HG02840 (cell line): ENCODE measurements around the gene SERINC5.
"Not testable (repeated sequence)": the region's sequence is repeated elsewhere in the genome, so short reads cannot be mapped to it uniquely, and the experiment has no call there.

Experiments used
- ATAC-seq: cut with Tn5 transposase; IDR thresholded peaks from one replicate; pipeline ENCODE4 v1.9.1; 2021; ENCODE audit warnings: mild to moderate bottlenecking, moderate library complexity, moderate number of reproducible peaks; ENCODE audit not compliant: unreplicated experiment, low FRiP score

Gene SERINC5

DNA sequence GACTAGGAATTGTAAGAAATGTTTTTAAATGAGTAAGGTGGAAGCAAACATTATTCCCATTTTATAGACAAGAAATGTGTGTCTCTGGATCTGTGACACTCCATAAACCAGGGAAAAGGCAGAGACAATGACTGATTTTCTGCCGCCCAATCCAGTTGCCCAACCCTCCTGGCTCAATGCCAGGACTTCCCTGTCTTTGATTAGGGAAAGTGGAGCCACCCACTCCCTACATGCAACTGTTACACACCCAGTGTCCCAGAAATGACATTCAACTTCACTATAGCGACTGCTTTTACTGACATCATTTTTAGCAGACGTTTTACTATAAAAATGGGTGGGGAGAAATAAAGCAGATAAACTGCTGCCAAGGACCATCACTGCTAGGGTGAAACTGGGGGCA, 141.0 kb downstream of the SERINC5 start:
- ATAC-seq, result no peak

DNA sequence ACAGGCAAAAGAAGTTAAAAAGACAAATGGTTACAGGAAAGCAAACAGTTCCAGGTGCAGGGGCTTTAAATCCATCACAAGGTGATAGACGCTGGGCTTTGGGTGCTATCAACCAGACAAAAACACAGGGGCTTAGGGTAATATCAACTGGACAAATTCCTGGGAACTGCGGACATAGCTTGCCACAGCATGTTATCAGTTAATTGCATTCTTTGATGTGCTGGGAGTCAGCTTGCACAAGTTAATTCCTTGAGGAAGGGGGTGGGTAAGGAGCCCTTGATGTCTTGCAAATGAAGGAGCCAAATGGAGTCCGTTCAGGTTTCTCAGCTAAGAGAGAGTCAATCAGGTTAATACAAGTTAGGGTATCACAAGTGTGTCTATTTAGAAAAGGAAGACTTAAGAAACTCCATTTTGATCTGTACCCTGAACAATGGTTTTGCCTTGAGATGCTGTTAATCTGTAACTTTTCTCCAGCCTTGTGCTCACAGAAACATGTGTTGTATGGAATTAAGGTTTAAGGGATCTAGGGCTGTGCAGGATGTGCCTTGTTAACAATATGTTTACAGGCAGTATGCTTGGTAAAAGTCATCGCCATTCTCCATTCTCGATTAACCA, 144.4 kb downstream of the SERINC5 start:
- ATAC-seq, result not testable (repeated sequence)

DNA sequence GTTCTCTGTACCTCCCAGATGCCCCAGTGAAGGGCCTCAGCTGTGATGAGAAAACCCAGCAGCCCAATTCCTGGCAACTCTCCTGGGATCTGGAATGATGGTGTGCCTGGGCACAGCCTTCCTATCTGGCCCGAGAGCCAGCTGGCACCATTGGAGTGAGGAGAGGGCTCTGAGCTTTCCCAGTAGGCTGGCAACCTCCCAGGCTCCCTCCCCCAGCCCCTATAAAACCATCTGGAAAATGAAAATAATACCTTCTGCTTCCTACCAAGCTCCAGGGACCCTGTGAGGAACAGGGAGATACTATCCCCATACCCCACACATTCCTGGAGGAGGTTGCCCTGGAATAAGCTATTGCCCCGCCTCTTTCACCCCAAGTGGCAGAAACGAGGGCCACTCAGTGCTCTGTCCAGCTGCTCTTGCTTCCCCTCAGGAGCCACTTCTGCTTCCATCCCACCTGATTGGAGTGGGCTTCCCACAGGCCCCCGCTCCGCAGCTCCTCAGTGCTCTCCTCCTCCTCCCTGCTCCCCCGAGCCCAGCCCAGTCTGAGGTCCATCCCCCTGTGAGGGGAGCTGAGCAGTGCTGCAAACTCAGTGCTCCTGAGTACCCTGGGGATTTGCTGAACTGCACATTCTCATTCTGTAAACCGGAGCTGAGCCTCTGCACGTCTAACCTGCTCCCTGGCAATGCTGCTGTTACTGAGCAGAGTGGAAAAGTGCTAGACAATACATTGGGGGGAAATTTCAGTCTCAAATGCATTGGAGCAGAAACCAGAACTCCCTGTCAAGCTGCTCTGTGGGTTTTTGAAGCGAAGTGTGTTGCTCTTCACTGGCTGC, 146.0 kb downstream of the SERINC5 start:
- ATAC-seq, result no peak

DNA sequence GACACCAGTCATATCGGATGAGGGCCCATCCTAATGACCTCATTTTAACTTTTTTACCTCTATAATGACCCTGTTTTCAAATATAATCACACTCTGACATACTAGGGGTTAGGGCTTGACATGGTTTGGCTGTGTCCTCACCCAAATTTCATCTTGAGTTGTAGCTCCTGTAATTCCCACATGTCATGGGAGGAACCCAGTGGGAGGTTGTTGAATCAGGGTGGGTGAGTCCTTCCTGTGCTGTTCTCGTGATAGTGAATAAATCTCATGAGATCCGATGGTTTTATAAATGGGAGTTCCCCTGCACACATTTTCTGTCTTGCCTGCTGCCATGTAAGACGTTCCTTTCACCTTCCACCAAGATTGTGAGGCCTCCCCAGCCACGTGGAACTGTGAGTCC, 148.9 kb downstream of the SERINC5 start:
- no peak for ATAC-seq

DNA sequence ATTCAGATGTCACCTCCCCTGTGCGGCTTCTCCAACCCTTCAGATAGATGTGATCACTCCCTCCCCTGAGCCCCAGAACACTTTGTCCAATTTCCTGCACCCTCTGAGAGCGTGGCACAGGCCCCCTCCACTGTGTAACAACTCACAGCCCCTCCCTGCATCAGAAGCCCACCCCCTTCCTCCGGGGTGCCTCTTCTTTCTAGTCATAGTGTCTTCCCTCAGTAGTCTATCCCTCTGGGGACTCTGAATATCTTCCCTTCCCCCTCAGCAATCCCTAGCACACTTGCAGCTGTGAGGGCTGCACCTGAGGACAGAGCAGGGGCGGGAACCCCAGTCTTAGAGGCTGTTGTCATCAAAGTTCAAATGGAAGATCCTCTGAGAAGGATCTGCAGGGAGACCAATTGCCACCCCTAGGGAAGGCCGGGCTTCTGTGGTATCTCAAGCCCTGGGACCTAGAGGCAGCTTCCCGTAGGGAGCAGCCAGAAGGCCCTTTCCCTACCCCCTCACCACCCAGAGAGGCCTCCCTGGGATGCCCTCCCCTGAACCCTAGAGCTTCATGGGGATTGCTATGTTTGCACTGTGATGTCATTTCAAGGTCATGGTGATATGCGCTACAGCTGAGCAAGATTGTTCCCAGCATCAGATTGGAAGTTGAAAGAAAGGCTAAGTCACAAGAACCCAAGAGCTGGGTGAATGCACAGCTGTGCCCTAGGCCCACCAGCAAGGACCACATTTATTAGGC, 150.0 kb downstream of the SERINC5 start:
- ATAC-seq, result no peak

DNA sequence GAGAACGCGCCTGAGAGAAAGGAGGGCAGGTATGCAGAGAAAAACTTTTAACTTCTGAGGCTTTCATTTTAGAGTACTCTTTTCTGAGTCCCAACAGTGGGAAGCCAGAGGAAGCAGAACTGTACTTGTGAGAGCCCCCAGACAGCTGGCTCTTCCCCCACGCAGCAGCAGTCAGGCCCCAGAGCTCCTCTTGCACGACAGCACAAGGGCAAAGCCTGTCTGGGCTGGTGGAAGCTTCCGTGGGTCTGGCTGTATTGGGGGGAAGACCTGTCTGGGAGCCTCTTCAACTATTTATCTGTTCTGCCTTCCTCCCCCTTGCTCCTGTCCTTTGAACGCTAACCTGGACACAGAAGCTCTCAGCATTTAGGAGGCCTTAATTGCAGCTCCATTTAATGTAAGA, 152.5 kb downstream of the SERINC5 start:
- no peak for ATAC-seq

DNA sequence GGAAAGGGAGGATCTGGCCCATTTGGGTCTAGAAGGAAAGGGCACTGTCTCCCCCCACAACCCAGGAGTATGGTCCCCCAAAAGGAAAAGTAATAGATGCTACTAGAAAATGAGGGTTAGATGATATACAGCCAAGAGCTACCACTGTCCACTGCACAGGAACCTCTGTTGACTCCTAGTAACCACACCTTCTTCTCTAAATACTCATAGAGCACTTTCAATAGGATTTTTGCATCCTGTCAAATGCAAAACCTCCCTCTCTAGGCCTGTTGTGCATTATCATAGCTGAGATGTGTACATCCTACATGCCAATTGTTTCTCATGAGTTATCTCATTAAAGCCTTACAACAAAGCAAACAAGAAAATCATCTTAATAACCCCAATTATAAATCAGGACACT, 153.9 kb downstream of the SERINC5 start:
- no peak for ATAC-seq

DNA sequence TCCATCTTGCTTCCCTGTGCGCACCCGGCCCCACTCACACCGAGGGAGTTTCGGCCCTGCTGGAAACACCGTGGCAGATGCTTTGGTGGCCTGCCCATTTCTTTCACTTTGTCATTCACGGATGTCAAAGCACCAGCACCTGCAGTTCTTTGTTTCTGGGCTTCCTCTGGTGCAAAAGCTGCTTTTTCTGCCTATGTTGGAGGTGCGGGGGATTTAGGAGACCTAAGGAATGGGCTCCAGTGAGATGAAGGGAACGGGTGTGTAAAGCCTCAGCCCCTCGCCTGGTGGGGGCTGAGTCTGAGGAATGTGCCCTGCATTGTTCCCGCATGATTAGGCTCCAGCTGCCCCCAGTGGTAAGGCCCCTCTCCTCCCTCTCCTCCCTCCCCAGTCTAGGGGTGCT, 158.4 kb downstream of the SERINC5 start:
- ATAC-seq, result no peak

DNA sequence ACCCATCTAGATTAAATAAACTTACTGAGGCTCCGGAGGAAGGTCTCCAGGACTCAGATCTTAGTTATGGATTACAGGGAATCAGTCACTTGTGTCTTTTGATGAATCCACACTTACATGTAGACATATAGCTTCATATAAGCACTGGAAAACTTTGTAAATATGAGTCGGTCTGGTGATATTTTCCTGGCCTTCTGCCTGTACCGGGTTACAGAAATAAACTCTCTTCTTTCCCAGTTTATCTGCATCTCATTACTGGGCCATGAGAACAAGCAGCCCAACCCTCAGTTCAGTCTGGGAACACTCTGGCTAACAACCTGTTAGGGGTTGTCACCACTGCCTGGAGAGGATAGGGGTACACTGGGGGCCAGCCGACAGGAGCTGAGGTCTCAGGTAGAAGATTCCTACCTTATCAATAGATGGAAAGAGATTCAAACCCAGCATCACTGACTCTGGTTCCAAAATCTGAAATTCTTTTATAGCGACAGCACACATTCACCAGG, 161.6 kb downstream of the SERINC5 start:
- no peak for ATAC-seq

DNA sequence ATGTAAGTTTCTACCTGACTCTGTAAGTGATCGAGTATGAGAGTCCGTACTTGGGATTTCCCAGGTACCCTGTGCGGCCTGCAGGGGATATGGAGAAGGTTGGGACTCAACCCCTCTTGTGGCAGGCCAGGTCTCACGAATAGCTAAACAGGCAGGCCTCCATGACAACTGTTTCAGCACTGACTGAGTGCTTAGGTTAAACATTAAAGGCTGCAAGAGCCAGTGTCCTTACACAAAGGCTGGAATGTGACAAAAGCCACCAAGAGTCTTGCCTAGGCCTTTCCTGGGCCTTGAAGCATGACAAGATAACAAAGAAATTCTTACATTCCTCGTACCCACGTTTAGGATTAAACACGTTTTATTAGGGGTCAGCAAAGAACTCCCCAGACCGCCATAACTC, 162.1 kb downstream of the SERINC5 start:
- ATAC-seq, result no peak

DNA sequence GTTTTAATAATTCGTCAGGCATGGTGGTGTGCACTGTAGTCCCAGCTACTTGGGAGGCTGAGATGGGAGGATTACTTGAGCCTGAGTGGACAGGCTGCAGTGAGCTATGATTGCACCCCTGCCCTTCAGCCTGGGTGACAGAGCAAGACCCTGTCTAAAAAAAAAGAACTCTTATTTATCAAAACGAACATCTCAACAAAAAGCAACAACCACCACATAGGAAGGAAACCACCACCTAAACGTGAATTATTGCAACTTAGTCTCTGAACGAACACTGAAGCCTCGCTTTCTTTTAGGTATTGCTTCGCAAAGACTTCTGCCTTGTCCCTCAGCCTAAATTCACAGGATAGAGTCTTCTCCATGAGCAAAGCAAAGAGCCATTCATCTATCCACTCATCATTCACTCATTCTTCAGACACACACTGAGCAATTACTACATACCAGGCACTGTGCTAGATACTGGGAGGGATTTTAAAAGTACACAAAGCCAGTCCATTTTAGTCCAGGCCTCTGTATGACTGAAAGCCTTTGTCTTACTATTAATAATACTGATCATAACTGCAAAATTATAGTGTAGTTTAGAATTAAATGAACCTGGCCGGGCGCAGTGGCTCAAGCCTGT, 163.3 kb downstream of the SERINC5 start:
- no peak for ATAC-seq

DNA sequence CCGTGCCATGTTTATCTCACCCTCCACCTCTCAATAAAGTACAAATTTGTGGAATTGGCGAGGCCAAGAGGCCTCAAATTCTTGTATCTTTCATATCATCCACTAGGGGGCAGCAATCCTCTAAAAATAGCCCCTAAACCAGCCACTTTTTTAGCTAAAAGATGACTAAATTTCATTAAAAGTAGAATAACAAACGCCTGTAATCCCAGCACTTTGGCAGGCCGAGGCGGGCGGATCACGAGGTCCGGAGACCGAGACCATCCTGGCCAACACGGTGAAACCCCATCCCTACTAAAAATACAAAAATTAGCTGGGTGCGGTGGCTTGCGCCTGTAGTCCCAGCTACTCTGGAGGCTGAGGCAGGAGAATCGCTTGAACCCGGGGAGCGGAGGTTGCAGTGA, 164.1 kb downstream of the SERINC5 start:
- ATAC-seq, result not testable (repeated sequence)

DNA sequence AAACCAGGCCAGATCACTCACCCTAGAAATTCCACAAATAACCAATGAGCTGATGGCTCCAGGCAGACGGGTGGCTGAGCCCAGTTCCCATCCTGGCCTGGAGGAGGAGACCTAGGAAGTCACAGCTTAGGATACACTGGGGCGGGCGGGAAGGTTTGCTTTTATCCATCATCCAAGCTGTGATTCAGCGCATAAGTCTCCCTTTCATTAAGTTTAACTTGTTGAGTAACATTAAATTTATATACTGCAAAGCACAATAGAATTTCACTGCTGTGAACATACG, 165.0 kb downstream of the SERINC5 start:
- ATAC-seq, result no peak

DNA sequence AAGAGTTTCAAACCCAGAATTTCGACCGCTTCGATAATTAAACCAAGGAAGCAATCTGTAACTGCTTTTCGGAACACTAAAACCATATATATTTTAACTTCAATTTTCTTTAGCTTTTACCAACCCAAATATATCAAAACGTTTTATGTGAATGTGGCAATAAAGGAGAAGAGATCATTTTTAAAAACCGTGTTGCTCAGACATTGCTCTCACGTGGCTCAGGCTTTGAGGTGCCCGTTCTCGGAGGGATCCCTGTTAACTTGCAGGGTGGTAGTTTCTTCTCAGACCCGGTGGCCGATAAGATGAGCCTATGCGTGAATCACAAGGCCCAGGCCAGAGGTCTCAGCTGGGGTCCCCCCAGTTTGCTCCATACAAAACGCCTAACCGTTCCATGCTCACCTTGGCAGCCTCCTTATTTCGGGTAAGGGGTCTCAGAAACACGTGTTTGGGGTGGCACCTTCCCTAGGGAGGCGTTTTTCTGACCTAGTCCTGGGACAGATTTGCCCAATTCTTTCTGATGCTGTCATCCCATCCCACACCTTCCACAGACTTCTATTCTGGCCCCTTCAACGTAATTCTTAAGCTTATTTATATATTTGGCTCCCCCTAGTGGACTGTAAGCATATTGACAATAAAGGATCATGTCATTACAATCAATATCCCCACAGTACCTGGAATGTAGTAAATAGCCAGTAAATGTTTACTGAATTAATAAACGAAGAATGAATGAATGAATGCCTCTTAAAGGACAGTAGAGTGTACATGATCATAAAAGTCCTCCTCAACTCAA, 172.6 kb downstream of the SERINC5 start:
- ATAC-seq, result no peak

DNA sequence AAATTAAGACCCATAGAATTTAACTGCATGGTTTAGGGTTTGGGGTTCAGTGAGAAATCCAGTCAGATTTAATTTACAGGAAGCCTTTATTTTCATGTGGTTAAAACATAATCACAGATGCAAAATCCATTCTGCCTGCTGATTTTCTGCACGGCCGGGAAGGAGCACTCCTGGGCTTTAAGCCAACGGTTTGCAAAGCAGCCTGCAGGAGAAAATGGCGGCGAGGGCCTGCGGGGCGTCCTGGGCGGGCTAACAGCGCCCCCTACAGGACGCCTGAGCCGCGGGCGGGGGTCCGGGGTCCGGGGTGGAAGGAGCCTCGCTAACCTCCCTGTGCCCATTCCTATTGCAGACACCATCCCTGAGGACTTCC, 173.1 kb downstream of the SERINC5 start:
- no peak for ATAC-seq

DNA sequence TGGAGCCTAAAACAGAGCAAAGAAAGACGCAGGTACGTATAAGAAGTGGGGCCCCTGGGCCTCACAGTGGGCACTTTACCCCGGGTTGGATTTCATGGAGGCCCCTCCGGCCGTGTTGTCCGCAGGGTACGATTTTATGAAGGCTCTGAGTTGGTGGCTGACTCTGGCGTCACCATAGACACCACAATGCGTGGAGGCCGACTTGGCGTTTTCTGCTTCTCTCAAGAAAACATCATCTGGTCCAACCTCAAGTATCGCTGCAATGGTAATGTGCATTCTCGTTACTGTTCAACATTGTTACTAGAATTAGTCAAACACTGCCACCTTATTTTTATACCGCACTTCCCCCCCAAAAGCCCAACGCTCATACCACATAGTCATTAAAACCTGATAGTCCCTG, 173.6 kb downstream of the SERINC5 start:
- ATAC-seq, result no peak

DNA sequence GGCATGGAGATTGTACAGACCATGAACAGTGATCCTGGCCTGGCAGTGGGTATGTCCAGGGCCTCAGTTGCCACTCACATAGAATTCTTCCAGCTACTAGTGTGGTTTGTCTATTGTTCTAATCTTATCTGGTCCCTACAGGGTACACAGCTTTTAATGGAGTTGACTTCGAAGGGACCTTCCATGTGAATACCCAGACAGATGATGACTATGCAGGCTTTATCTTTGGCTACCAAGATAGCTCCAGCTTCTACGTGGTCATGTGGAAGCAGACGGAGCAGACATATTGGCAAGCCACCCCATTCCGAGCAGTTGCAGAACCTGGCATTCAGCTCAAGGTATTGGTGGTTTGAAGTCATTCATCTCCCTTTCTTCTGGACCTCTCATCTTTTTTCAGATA, 176.9 kb downstream of the SERINC5 start:
- no peak for ATAC-seq

DNA sequence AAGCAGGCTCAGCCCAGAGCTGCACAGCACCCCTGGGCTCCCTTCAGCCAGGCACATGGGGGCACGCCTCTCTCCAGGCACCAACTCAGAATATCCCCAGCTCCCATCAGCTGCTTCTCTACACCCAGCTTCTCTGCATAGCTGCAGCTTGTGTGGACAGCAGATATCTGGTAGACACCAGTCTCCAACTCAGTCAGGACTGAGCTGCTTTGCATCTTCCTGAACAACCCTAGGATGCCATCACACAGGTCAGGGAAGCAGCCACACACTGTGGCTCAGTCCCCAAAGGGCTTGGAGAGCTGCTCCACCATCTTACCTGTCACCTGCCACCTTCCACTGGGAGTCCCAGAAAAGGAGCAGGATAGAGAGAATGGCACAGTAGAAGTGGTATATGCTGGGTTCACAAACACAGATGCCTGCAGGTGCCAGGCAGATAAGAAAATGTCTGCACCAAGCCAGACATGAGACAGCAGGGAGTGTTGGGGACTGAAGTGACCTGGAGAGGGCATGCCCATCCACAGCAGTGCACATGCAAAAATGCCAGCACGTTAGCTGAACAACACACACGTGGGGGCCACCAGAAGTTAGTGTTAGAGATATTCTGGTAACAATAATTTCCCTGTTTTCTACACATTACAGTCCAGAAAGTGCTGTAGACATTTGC, 178.7 kb downstream of the SERINC5 start:
- no peak for ATAC-seq

DNA sequence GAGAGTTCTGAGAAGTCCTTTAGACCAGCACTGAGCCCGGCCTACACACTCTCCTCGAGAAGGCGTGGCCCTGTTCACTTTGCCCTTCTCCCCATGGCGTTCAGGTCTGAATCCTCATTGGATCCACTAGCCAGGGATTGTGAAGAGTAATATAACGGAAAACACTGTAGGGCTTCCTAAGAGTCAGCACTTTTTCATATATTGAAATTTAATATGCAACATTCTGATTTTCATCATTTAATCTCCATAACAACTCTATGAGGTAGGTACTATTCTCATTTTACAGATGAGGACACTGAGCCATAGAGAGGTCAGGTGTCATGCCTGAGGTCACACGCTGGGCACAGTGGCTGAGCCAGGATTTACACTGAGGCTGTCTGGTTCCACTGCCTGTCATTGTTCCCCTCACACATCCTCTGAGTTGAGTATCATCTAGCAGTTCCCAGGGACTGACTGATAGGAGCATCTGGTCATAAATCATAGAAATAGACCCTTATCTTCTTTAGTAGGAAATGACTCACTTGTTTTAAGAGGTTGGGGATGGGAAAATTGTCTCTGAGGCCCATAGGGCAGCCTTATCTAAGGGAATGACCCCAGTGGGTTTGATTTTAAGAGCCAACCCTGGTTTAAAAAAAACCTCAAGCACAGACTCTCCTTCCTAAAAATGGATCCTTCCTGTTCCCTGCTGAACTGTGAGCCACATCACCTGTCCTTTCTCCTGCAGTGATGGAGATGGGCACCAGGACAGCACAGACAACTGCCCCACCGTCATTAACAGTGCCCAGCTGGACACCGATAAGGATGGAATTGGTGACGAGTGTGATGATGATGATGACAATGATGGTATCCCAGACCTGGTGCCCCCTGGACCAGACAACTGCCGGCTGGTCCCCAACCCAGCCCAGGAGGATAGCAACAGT, 179.5 kb downstream of the SERINC5 start:
- no peak for ATAC-seq
